GM12873 (cell line): Measurements from ENCODE around the gene EGFL7.
A peak's percentile ranks its signal among the peaks of the same experiment; 100 is the strongest.

Experiments used
- TF ChIP-seq, protein P1 (sequence below): IDR thresholded peaks from 2 replicates; pipeline ENCODE4 v1.5.1; 2012; ENCODE audit warnings: low read depth, mild to moderate bottlenecking, moderate library complexity, low read length, control low read depth; ENCODE audit not compliant: insufficient read depth; ENCODE audit errors: missing control alignments

The EGFL7 gene

DNA sequence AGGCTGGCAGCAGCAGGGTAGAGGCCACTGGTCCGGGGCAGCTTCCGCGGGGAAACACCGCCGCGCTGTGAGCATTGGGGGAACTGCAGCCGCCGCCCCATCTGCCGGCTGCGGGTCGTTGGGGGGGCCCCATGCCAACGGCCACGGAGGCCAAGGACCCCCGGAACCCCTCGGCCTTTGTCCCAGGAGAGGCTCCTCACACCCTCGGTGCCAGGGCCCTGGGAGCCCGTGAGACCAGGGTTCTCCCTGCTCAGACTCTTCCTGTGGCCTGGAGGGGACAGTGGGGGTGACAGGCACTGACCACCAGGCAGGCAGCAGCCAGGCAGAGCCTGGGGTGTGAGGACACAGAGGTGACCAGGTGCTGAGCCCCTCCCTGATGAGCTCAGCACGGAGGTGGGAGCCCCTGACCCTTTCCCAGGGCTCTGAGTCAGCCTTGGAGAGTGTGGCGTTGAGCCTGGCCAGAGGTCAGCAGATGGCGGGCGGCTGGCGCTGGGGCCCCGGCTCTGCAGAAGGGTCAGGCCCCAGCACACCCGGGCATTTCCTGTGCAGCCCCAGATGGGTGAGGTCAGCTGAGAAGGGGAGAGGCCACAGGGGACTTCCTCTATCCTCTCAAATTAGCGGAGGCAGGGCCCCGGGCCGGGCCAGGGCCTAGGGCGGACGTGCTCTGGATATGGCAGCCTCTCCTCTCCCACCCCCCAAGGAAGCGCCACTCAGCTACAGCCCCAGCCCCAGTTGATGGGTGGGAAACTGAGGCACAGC, 17.9 kb upstream of the EGFL7 start:
- TF ChIP-seq, protein P1, sequence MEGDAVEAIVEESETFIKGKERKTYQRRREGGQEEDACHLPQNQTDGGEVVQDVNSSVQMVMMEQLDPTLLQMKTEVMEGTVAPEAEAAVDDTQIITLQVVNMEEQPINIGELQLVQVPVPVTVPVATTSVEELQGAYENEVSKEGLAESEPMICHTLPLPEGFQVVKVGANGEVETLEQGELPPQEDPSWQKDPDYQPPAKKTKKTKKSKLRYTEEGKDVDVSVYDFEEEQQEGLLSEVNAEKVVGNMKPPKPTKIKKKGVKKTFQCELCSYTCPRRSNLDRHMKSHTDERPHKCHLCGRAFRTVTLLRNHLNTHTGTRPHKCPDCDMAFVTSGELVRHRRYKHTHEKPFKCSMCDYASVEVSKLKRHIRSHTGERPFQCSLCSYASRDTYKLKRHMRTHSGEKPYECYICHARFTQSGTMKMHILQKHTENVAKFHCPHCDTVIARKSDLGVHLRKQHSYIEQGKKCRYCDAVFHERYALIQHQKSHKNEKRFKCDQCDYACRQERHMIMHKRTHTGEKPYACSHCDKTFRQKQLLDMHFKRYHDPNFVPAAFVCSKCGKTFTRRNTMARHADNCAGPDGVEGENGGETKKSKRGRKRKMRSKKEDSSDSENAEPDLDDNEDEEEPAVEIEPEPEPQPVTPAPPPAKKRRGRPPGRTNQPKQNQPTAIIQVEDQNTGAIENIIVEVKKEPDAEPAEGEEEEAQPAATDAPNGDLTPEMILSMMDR, result peak; percentile 87

DNA sequence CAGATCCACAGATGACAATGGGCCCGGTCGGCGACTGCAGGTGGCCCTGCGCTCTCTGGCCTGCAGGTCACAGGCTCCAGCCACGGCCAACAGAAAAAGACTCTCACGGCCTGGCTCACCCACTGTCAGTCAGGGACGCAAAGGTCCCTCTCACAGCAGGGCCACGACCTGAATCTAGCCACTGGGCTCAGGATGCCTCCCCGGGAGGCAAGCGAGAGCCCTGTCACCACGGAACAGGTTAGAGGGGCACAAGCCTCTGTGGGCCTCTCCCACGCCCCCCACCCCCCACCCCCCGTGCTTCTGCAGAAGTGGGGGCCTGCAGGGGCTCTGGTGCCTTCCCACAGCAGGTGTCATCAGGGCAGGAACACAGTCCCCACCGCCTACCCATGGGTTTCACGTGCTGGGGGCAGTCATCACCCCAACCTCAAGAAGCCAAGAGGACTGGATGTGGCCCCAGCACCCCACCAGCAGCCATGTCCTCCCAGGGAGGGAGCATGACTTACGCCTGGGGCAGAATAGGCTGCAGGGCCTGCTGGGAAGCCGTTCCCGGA, 17.3 kb upstream of the EGFL7 start:
- TF ChIP-seq, protein P1, result no peak

DNA sequence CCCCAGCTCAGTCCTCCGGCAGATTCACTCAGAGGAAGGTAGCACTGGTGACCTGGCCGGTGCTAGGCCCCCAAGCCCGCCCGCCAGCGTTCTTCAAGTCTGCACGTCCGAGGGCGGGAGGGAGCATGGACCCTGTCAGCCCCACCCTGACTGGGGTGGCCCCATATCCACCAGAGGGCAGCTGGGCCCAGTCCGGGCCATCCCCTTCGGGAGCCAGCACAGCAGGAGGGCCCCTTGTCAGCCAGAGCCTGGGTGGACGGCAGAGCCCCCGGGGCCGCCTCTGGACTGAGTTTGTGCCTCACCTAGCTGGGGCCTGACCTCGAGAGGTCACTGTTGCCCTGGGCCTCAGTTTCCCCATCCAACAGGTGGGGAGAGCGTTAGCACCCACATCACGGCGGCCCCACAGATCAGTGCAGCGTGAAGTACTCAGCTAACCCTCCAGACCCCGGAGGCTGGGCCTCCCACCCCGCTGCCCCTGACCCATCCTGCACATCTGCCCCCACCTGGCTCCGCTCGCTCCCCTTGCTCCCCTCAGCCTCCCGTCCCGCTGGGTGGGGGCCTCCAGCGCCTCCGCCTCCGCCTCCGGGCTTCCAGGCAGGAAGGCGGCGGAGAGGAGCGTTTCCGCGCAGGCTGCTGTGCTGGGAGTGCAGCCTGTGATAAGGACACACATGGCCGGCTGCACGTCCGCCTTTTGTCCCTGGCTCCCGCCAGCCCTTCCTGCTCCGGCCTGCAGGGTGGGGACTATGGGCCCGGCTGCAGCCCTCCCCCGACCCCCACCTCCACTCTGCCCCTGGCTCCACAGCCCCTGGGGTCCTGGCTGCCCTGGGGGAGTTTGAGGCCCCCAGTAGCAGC, 16.6 kb upstream of the EGFL7 start:
- TF ChIP-seq, protein P1, result no peak

DNA sequence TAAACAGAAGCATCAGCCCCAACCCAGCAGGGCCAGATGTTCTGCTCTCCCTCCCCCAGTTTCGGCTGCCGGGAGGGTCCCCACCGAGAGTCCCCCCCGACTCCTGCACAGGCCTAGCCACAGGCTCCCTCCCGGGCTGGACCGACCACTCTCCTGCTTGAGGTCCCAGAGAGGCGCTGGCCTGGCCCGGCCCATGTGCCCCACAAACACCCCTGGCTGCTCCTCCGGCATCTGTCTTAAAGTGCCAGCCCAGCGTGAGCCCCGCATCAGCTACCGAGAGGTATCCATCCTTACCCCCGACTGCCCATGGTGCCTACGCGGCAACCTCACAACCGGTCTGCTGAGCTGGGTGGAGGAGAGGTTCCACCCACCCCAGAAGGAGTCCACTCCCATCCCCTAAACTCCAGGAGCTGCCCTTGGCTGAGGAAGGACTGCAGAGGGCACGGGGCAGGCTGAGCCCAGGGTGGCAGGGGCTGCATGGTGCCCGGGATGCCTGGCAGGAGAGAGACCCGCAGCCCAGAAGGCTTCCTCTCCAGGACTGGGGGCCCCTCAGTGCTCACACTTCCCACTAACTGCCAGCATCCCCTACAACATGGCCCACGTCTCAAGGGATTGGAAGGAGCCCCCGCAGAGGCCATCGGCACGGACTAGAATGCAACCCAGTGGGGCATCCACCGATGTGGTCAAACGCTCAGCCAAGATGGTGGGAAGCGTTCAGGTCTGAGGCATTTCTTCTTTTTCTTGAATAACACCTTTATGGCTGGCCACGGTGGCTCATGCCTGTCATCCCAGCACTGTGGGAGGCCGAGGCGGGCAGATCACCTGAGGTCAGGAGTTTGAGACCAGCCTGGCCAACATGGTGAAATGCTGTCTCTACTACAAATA, 15.6 kb upstream of the EGFL7 start:
- TF ChIP-seq, protein P1, result no peak

DNA sequence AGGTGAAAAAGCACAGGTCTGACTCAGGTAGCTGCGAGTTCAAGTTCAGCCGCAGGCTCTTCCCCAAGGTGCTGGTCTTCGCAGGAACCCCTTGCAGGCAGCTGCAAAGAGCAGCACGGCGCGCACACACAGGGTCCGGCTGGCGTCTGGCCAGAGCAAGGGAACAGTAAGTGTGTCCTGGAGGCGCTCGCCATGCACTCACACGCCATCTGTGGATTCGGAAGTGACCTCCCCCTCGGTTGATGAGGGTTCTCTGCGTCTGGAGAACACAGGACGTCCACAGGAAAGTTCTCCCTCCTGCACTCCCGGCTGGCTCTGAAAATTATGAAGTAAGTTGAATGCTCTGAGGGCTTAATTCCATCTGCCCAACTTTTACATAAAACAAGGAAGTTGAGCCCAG, 14.0 kb upstream of the EGFL7 start:
- TF ChIP-seq, protein P1, result no peak

DNA sequence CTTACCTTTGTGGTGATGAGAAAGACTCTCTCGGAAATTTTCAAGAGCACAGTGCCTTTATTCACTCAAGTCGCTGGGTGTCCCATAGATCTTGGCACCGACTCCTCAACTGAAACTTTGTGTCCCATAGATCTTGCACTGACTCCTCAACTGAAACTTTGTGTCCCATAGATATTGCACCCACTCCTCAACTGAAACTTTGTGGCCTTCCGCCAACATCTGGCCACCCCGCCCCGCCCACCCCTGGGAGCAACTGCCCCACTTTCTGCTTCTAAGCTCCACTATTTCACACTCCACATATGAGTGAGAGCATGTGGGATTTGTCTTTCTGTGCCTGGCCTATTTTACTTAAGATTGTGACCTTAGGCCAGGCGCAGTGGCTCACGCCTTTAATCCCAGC, 12.7 kb upstream of the EGFL7 start:
- TF ChIP-seq, protein P1, result no peak

DNA sequence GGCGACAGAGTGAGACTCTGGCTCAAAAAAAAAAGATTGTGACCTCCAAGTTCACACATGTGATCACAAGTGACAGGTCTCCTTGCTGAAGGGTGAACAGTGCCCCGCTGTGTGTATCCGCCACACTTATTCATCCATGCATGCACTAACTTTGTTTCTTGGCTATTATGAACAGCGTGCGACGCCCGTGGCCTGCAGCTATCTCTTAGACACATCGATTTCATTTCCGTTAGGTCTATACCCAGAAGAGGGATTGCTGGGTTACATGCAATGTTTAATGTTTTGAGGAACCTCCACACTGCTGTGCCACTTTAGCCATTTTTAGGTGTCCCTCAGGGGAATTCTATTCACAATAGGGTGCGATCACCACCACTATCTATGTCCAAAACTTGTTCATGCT, 12.1 kb upstream of the EGFL7 start:
- TF ChIP-seq, protein P1, result no peak
